Measurements from ENCODE around the gene PPP1R10.

The PPP1R10 gene

GRCh38 chr6:30603961-30604360 lies 13.1 kb downstream of the PPP1R10 start:
- TF ChIP-seq CTCF (conservative IDR thresholded peaks at IDR 0.05; ENCODE audit: low read depth, low read length): no peak
- no peak overlapping the region for H3K4me3 ChIP-seq (ENCODE audit: low read length)
- no peak for DNase-seq (ENCODE audit: low read depth)

GRCh38 chr6:30601815-30602641 lies 15.0 kb downstream of the PPP1R10 start:
- no peak for TF ChIP-seq CTCF (conservative IDR thresholded peaks at IDR 0.05; ENCODE audit: low read depth, low read length)
- DNase-seq (ENCODE audit: low read depth): no peak
- H3K4me3 ChIP-seq (ENCODE audit: low read length): no peak overlapping the region

GRCh38 chr6:30601436-30601814 lies 15.6 kb downstream of the PPP1R10 start:
- no peak for DNase-seq (ENCODE audit: low read depth)

GRCh38 chr6:30600451-30600961 lies 16.5 kb downstream of the PPP1R10 start:
- TF ChIP-seq CTCF (conservative IDR thresholded peaks at IDR 0.05; ENCODE audit: low read depth, low read length): no peak
- H3K4me3 ChIP-seq (ENCODE audit: low read length): no peak overlapping the region
- DNase-seq (ENCODE audit: low read depth): no peak

More at GRCh38 chr6:30601436-30601814, 15.6 kb downstream of the PPP1R10 start:
- TF ChIP-seq CTCF (conservative IDR thresholded peaks at IDR 0.05; ENCODE audit: low read depth, low read length): no peak
- no peak overlapping the region for H3K4me3 ChIP-seq (ENCODE audit: low read length)

GRCh38 chr6:30599625-30600324 lies 17.3 kb downstream of the PPP1R10 start:
- DNase-seq (ENCODE audit: low read depth): no peak
- no peak overlapping the region for H3K4me3 ChIP-seq (ENCODE audit: low read length)
- TF ChIP-seq CTCF (conservative IDR thresholded peaks at IDR 0.05; ENCODE audit: low read depth, low read length): no peak

- no peak overlapping the region for H3K4me3 ChIP-seq (ENCODE audit: low read length)
- no peak for TF ChIP-seq CTCF (conservative IDR thresholded peaks at IDR 0.05; ENCODE audit: low read depth, low read length)
- no peak for DNase-seq (ENCODE audit: low read depth)
Observed at GRCh38 chr6:30598912-30599624, 18.0 kb downstream of the PPP1R10 start.
